Transverse colon (tissue), 4 donors: ENCODE results near the gene C1QTNF9.

Experiments
- EP300 ChIP-seq: sonication (generic); formaldehyde crosslinking; IDR thresholded peaks from one replicate; pipeline ENCODE4 v1.6.1; 2017; ENCODE audit warnings: antibody characterized with exemption, low read depth
- POLR2A ChIP-seq: fragments of 450-650 bp; IDR thresholded peaks from one replicate; pipeline ENCODE4 v1.6.1; 2016; ENCODE audit warnings: antibody characterized with exemption, mild to moderate bottlenecking, moderate library complexity
- POLR2AphosphoS5 ChIP-seq, 3 donors: sonication (generic); formaldehyde crosslinking; IDR thresholded peaks; one replicate each; pipeline ENCODE4 v1.6.1; 2016; ENCODE audit warnings: antibody characterized with exemption in 3 of 3
- TF ChIP-seq, protein P1 (sequence below), 5 experiments: fragments of 200-600 bp in 3 of 5; fragments of 450-650 bp in 2 of 5; sonication (generic) in 3 of 5; IDR thresholded peaks; 1 replicate in 2 of 5; 2 replicates in 3 of 5; pipeline ENCODE4 v1.5.1; 2016 to 2017; ENCODE audit warnings: antibody characterized with exemption in 5 of 5, inconsistent platforms in 3 of 5, mild to moderate bottlenecking in 2 of 5, moderate library complexity in 1 of 5

DNA sequence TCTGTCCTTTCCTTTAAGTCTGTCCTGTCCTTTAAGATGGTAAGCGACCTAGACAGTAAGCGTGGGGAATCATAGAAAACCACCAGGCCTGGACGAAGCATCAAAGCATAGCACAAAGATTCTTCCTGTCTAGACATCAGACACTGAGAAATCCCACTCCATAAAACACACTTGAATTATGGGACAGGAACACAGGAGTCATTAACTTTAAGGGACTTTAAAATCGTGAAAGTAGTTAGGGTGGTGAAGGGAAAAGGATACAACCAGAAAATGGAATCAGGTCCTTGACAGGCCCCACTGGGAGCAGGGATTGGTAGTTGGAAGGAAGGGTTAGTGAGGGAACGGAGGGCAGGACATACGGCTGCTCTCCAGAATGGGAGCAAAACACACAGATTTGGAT is 31.6 kb upstream of the C1QTNF9 start:
- TF ChIP-seq EP300 (no peak), POLR2AphosphoS5 (IDR thresholded peaks at IDR 0.05) (no peak), POLR2A (no peak)
- TF ChIP-seq, protein P1, sequence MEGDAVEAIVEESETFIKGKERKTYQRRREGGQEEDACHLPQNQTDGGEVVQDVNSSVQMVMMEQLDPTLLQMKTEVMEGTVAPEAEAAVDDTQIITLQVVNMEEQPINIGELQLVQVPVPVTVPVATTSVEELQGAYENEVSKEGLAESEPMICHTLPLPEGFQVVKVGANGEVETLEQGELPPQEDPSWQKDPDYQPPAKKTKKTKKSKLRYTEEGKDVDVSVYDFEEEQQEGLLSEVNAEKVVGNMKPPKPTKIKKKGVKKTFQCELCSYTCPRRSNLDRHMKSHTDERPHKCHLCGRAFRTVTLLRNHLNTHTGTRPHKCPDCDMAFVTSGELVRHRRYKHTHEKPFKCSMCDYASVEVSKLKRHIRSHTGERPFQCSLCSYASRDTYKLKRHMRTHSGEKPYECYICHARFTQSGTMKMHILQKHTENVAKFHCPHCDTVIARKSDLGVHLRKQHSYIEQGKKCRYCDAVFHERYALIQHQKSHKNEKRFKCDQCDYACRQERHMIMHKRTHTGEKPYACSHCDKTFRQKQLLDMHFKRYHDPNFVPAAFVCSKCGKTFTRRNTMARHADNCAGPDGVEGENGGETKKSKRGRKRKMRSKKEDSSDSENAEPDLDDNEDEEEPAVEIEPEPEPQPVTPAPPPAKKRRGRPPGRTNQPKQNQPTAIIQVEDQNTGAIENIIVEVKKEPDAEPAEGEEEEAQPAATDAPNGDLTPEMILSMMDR (IDR thresholded peaks at IDR 0.05): no peak
